IMR-90 (cell line): Measurements from ENCODE around the gene NLGN1. TPM values are rescaled to one million over a fixed set of nuclear protein-coding genes. Genes with fewer than 3 reads are reported as not detected.

Experiments used
- ATAC-seq: fragments of 200-7000 bp; cut with Tn5 transposase; 2 replicates; pipeline ENCODE4 v1.9.1; 2020; ENCODE audit warnings: low read depth, mild to moderate bottlenecking, moderate library complexity
- BruUV-seq: library from RNA; stranded (reverse); fragments of 400-500 nt; replicated peaks from 2 replicates; lab custom pipeline; 2021; lab: Mats Ljungman, UMichigan
- CTCF ChIA-PET: fragments of 300-600 bp; formaldehyde crosslinking; extraction: SDS; loops from one replicate; lab custom pipeline; 2021; ENCODE audit warnings: antibody characterized with exemption; lab: Yijun Ruan, JAX
- POLR2A ChIA-PET: fragments of 300-600 bp; sonication (Branson Sonifier 250); formaldehyde crosslinking; loops from one replicate; lab custom pipeline; 2022; ENCODE audit warnings: antibody characterized with exemption; ENCODE audit not compliant: unreplicated experiment; lab: Charles Lee
- DNase-seq: peaks from one replicate; pipeline ENCODE4 v3.0.0; 2013
- H2AFZ ChIP-seq: replicated peaks from 2 replicates; pipeline ENCODE3; 2013; ENCODE audit warnings: low read length, mild to moderate bottlenecking; ENCODE audit not compliant: poor library complexity
- H2AK5ac ChIP-seq: 2 replicates; pipeline ENCODE4 v1.6.1; 2013; ENCODE audit warnings: low read depth, low read length, inconsistent platforms
- H2AK9ac ChIP-seq: replicated peaks from 2 replicates; pipeline ENCODE3; 2013; ENCODE audit warnings: mild to moderate bottlenecking, low read depth, low read length, moderate library complexity; ENCODE audit not compliant: poor library complexity
- H2BK120ac ChIP-seq: 2 replicates; pipeline ENCODE4 v1.6.1; 2013; ENCODE audit warnings: low read depth, low read length, inconsistent platforms
- H2BK15ac ChIP-seq: 3 replicates; pipeline ENCODE4 v1.6.1; 2013; ENCODE audit warnings: low read depth, low read length, inconsistent platforms
- H2BK20ac ChIP-seq: 2 replicates; pipeline ENCODE4 v1.6.1; 2013; ENCODE audit warnings: low read depth, mild to moderate bottlenecking, inconsistent platforms, low read length, moderate library complexity
- H2BK5ac ChIP-seq: 2 replicates; pipeline ENCODE4 v1.6.1; 2013; ENCODE audit warnings: mild to moderate bottlenecking, low read depth, low read length, inconsistent platforms; ENCODE audit not compliant: poor library complexity, severe bottlenecking
- H3K14ac ChIP-seq: replicated peaks from 2 replicates; pipeline ENCODE4 v1.6.1; 2013; ENCODE audit warnings: low read depth, low read length, inconsistent platforms
- H3K18ac ChIP-seq: 2 replicates; pipeline ENCODE4 v1.6.1; 2013; ENCODE audit warnings: low read depth, low read length, control low read depth
- H3K23ac ChIP-seq: 2 replicates; pipeline ENCODE4 v1.6.1; 2013; ENCODE audit warnings: low read depth, low read length, inconsistent platforms
- H3K27ac ChIP-seq: 2 replicates; pipeline ENCODE4 v1.5.1; 2013; ENCODE audit warnings: mild to moderate bottlenecking, control low read depth, low read length; ENCODE audit not compliant: insufficient read depth
- H3K27me3 ChIP-seq: 2 replicates; pipeline ENCODE4 v1.6.1; 2013; ENCODE audit warnings: low read length; ENCODE audit not compliant: control insufficient read depth, insufficient read depth
- H3K36me3 ChIP-seq: 2 replicates; pipeline ENCODE4 v1.6.1; 2013; ENCODE audit warnings: low read length, mixed read lengths; ENCODE audit not compliant: control insufficient read depth, insufficient read depth
- H3K4ac ChIP-seq: 2 replicates; pipeline ENCODE4 v1.6.1; 2013; ENCODE audit warnings: low read depth, low read length, inconsistent platforms
- H3K4me1 ChIP-seq: 2 replicates; pipeline ENCODE4 v1.6.1; 2013; ENCODE audit warnings: low read length, mixed read lengths; ENCODE audit not compliant: control insufficient read depth, insufficient read depth
- H3K4me2 ChIP-seq: 2 replicates; pipeline ENCODE4 v1.6.1; 2013; ENCODE audit warnings: low read depth, mild to moderate bottlenecking, control low read depth, low read length, moderate library complexity
- H3K4me3 ChIP-seq: 2 replicates; pipeline ENCODE4 v1.5.1; 2013; ENCODE audit warnings: low read depth, mild to moderate bottlenecking, control low read depth, low read length, moderate library complexity; ENCODE audit not compliant: insufficient read depth
- H3K56ac ChIP-seq: 2 replicates; pipeline ENCODE4 v1.6.1; 2013; ENCODE audit warnings: low read length, inconsistent platforms; ENCODE audit not compliant: insufficient read depth; ENCODE audit errors: extremely low read depth
- H3K79me1 ChIP-seq, 2 experiments: 2 replicates each; pipeline ENCODE4 v1.6.1; 2013; ENCODE audit warnings: low read length in 2 of 2, inconsistent platforms in 1 of 2, low read depth in 1 of 2
- H3K9ac ChIP-seq: 2 replicates; pipeline ENCODE4 v1.6.1; 2013; ENCODE audit warnings: low read depth, low read length, control low read depth
- H3K9me1 ChIP-seq: 2 replicates; pipeline ENCODE4 v1.6.1; 2013; ENCODE audit warnings: low read length, inconsistent platforms; ENCODE audit not compliant: insufficient read depth
- H3K9me3 ChIP-seq: 2 replicates; pipeline ENCODE4 v1.6.1; 2013; ENCODE audit warnings: low read length; ENCODE audit not compliant: control insufficient read depth, insufficient read depth
- H4K20me1 ChIP-seq: 2 replicates; pipeline ENCODE4 v1.6.1; 2013; ENCODE audit warnings: low read length, inconsistent platforms; ENCODE audit not compliant: insufficient read depth
- H4K5ac ChIP-seq: 2 replicates; pipeline ENCODE4 v1.6.1; 2013; ENCODE audit warnings: mild to moderate bottlenecking, low read depth, low read length, control low read depth
- H4K8ac ChIP-seq, 2 experiments: 2 replicates each; pipeline ENCODE4 v1.6.1; 2013; ENCODE audit warnings: low read depth in 2 of 2, low read length in 2 of 2, control low read depth in 1 of 2, inconsistent platforms in 1 of 2
- H4K91ac ChIP-seq: 2 replicates; pipeline ENCODE4 v1.6.1; 2013; ENCODE audit warnings: low read depth, low read length, inconsistent platforms; ENCODE audit not compliant: insufficient read depth
- CTCF ChIP-seq: conservative IDR thresholded peaks from 2 replicates; pipeline ENCODE4 v1.5.1; 2012; ENCODE audit warnings: mild to moderate bottlenecking, low read depth, low read length, improper control_type of control experiment
- ELK1 ChIP-seq: fragments of 150-350 bp; IDR thresholded peaks from 2 replicates; pipeline ENCODE4 v1.6.1; 2016; ENCODE audit warnings: low read depth, mild to moderate bottlenecking, low read length, moderate library complexity, borderline replicate concordance
- FOS ChIP-seq: fragments of 150-350 bp; IDR thresholded peaks from 2 replicates; pipeline ENCODE4 v1.6.1; 2016; ENCODE audit warnings: low read depth, low read length
- MXI1 ChIP-seq: IDR thresholded peaks from 2 replicates; pipeline ENCODE4 v1.6.1; 2012; ENCODE audit warnings: low read depth, mild to moderate bottlenecking, low read length, moderate library complexity, borderline replicate concordance
- RAD21 ChIP-seq: IDR thresholded peaks from 2 replicates; pipeline ENCODE4 v1.6.1; 2012; ENCODE audit warnings: low read length, improper control_type of control experiment
- RFX5 ChIP-seq: IDR thresholded peaks from 2 replicates; pipeline ENCODE4 v1.8.0; 2012; ENCODE audit warnings: low read depth, mild to moderate bottlenecking, low read length, moderate library complexity
- SMC3 ChIP-seq: fragments of 150-350 bp; IDR thresholded peaks from 2 replicates; pipeline ENCODE4 v1.6.1; 2016; ENCODE audit warnings: low read depth, mild to moderate bottlenecking, antibody characterized with exemption, low read length, moderate library complexity
- WGBS, 2 experiments: methylation state at CpG; one replicate each; pipeline versions ENCODE4 v1.1.5 to v1.1.7; 2013; ENCODE audit warnings: missing lambda C conversion rate in 2 of 2; ENCODE audit not compliant: insufficient read length in 1 of 2; ENCODE audit errors: extremely low coverage in 2 of 2; 5-methylcytosine and 5-hydroxymethylcytosine counted together
- dilution Hi-C: fragments of 300-500 bp; cut with HindIII; formaldehyde crosslinking; loops from one replicate; pipeline ENCODE4 v1.14.3; 2018; ENCODE audit warnings: low sequenced_read_pairs; ENCODE audit not compliant: unreplicated experiment
- in situ Hi-C: fragments of 300-500 bp; cut with MboI; formaldehyde crosslinking; loops from 3 replicates; pipeline ENCODE4 v1.14.3; 2019; ENCODE audit warnings: low sequenced_read_pairs, inconsistent platforms, mixed read lengths
- intact Hi-C: fragments of 100-400 bp; cut with micrococcal nuclease; formaldehyde crosslinking; loops from 2 replicates; pipeline ENCODE4 v1.10.0; 2022
- polyA plus RNA-seq, 3 experiments: library from polyadenylated mRNA; depleted of rRNA; stranded (reverse); fragments of >200 nt; gene quantifications; 2 replicates each; pipeline ENCODE4 v1.2.3, GENCODE V29; 2012; ENCODE audit warnings: low replicate concordance in 1 of 3
- total RNA-seq: library from RNA; depleted of rRNA; stranded (reverse); fragments of >200 nt; gene quantifications from 2 replicates; pipeline ENCODE4 v1.2.3, GENCODE V29; 2012

The NLGN1 gene
- total and polyA plus RNA-seq, 2 of the 4 experiments (the other 2 are of a cell fraction) = 1.8 to 12.5 TPM

- H3K4ac ChIP-seq = no peak overlapping the region
- ChIA-PET CTCF (no interaction called here), POLR2A (no interaction called here)
- no peaks in the 10 kb centered on the region for H3K79me1 ChIP-seq
- WGBS, 2 experiments = no CpG with 5 or more reads among the region's 2 CpGs
- DNase-seq (no peak), ATAC-seq (no peak)
- H2BK15ac ChIP-seq = no peak overlapping the region
- H4K91ac ChIP-seq = no peak overlapping the region
- H3K4me3 ChIP-seq = no peak overlapping the region
- no peaks in the 10 kb centered on the region for H3K4me1 ChIP-seq
- H4K8ac ChIP-seq = no peak overlapping the region
- H3K9me3 ChIP-seq = no peaks in the 10 kb centered on the region
- H3K27ac ChIP-seq = no peak overlapping the region
- no peak overlapping the region for H3K4me2 ChIP-seq
- no peak overlapping the region for H4K5ac ChIP-seq
- H3K14ac ChIP-seq = no peak overlapping the region
- intact Hi-C loops = no loop called here
- H2BK5ac ChIP-seq = no peak overlapping the region
- no peaks in the 10 kb centered on the region for H3K9me1 ChIP-seq
- no peak overlapping the region for H2AK9ac ChIP-seq
- in situ Hi-C loops = no loop called here
- H3K23ac ChIP-seq = no peak overlapping the region
- no peaks in the 10 kb centered on the region for H4K20me1 ChIP-seq
- no peak overlapping the region for H3K9ac ChIP-seq
- H3K56ac ChIP-seq = no peak overlapping the region
- H2BK120ac ChIP-seq = no peak overlapping the region
- H3K27me3 ChIP-seq = no peaks in the 10 kb centered on the region
- H3K18ac ChIP-seq = no peak overlapping the region
- TF ChIP-seq SMC3 (no peak), RFX5 (no peak), MXI1 (no peak), CTCF (no peak), RAD21 (no peak), ELK1 (no peak), FOS (no peak)
- H3K36me3 ChIP-seq = no peaks in the 10 kb centered on the region
- dilution Hi-C loops = no loop called here
- no peak overlapping the region for H2AK5ac ChIP-seq
- H2BK20ac ChIP-seq = no peak overlapping the region
- H2AFZ ChIP-seq = no peak overlapping the region
- no TSS peak for BruUV-seq
These were observed 532.7 kb downstream of the NLGN1 start for GRCh38 chr3:173930251-173930650.
